Hepatocyte (in vitro differentiated cells): ENCODE results near the gene LARP1. TPM values are rescaled to one million over a fixed set of nuclear protein-coding genes. Genes with fewer than 3 reads are reported as not detected.

Source experiments
- DNase-seq: peaks from one replicate; pipeline ENCODE4 v3.0.0-alpha.2; 2016; ENCODE audit warnings: low spot score
- H2AFZ ChIP-seq: fragments of 200-600 bp; sonication (generic); 2 replicates; pipeline ENCODE4 v1.6.0; 2016; ENCODE audit warnings: antibody characterized with exemption, mild to moderate bottlenecking
- H3K27ac ChIP-seq: fragments of 200-600 bp; sonication (generic); 2 replicates; pipeline ENCODE4 v1.5.1; 2016; ENCODE audit warnings: mild to moderate bottlenecking
- H3K27me3 ChIP-seq: fragments of 200-600 bp; sonication (generic); 2 replicates; pipeline ENCODE4 v1.6.1; 2016
- H3K36me3 ChIP-seq: fragments of 200-600 bp; sonication (generic); replicated peaks from 2 replicates; pipeline ENCODE4 v1.5.1; 2016; ENCODE audit warnings: low read depth; ENCODE audit not compliant: insufficient read depth
- H3K4me1 ChIP-seq: fragments of 200-600 bp; sonication (generic); 2 replicates; pipeline ENCODE4 v1.5.1; 2016; ENCODE audit warnings: mild to moderate bottlenecking, moderate library complexity; ENCODE audit not compliant: insufficient read depth
- H3K4me2 ChIP-seq: fragments of 200-600 bp; sonication (generic); 2 replicates; pipeline ENCODE4 v1.6.0; 2016
- H3K4me3 ChIP-seq: fragments of 200-600 bp; sonication (generic); 2 replicates; pipeline ENCODE4 v1.5.1; 2016; ENCODE audit warnings: mild to moderate bottlenecking
- H3K79me2 ChIP-seq: fragments of 200-600 bp; sonication (generic); 2 replicates; pipeline ENCODE4 v1.6.0; 2017; ENCODE audit warnings: mild to moderate bottlenecking
- H3K9me2 ChIP-seq: fragments of 200-600 bp; sonication (generic); replicated peaks from 2 replicates; pipeline ENCODE4 v1.6.0; 2017; ENCODE audit warnings: mild to moderate bottlenecking; ENCODE audit not compliant: insufficient read depth
- H3K9me3 ChIP-seq: fragments of 200-600 bp; sonication (generic); 2 replicates; pipeline ENCODE4 v1.5.1; 2016; ENCODE audit warnings: low read depth, mild to moderate bottlenecking
- H4K20me1 ChIP-seq: fragments of 200-600 bp; sonication (generic); 2 replicates; pipeline ENCODE4 v1.6.0; 2016; ENCODE audit warnings: mild to moderate bottlenecking; ENCODE audit not compliant: insufficient read depth, poor library complexity, severe bottlenecking
- EZH2 ChIP-seq: fragments of 200-600 bp; sonication (generic); IDR thresholded peaks from 2 replicates; pipeline ENCODE4 v1.6.1; 2016; ENCODE audit warnings: antibody characterized with exemption, mild to moderate bottlenecking, borderline replicate concordance
- EZH2phosphoT487 ChIP-seq: fragments of 200-600 bp; sonication (generic); IDR thresholded peaks from one replicate; pipeline ENCODE4 v1.6.1; 2018; ENCODE audit warnings: antibody characterized with exemption, mild to moderate bottlenecking, low read depth, moderate library complexity; ENCODE audit not compliant: unreplicated experiment, severe bottlenecking
- WGBS: methylation state at CpG from one replicate; pipeline ENCODE4 v1.1.6; 2016; ENCODE audit warnings: low lambda C conversion rate; ENCODE audit errors: missing lambda C conversion rate; 5-methylcytosine and 5-hydroxymethylcytosine counted together
- polyA plus RNA-seq: library from polyadenylated mRNA; unstranded; fragments of >200 nt; fragmentation: Nextera tagmentation; extraction: Ambion mirVana; gene quantifications from 2 replicates; pipeline ENCODE4 v1.2.1, GENCODE V29; 2016
- total RNA-seq: library from RNA; depleted of rRNA; stranded (reverse); fragments of >200 nt; gene quantifications from 2 replicates; pipeline ENCODE4 v1.2.3, GENCODE V29; 2014
- TF ChIP-seq, protein P1 (sequence below): fragments of 200-600 bp; sonication (generic); IDR thresholded peaks from 2 replicates; pipeline ENCODE4 v1.5.1; 2016; ENCODE audit warnings: antibody characterized with exemption, mild to moderate bottlenecking; ENCODE audit not compliant: poor library complexity

Gene LARP1
- total and polyA plus RNA-seq, 2 experiments from 2014 or later: 62.9 to 75.0 TPM

DNA sequence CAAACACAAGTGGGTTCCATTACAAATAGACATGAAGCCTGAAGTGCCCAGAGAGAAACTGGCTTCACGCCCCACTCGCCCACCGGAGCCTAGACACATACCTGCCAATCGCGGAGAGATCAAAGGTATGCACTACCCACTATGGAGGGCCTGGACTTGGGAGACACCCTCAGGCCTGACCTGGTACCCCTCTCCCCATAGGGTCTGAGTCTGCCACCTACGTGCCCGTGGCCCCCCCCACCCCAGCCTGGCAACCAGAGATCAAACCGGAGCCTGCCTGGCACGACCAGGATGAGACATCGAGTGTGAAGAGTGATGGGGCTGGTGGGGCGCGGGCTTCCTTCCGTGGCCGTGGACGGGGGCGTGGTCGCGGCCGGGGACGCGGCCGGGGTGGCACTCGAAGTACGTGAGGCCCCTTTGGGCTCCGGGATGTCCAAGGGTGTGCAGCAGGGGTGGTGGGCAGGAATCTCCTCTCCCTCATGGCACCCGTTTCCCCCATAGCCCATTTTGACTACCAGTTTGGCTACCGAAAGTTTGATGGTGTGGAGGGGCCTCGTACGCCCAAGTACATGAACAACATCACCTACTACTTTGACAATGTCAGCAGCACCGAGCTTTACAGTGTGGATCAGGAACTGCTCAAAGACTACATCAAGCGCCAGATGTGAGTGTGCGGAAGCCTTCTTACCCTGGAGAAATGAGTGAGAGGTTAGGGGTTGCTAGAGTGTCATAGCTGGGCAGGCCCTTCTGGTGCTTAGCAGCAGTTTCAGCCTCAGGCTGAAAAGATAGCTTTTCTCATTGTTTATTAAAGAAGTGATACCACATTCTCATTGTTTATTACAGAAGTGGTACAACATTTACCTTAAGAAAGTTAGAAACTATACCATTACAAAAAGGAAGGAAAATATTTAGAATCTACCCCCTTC is 38.7 kb downstream of the LARP1 start:
- H3K4me1 ChIP-seq: peaks cover 21% of the 10 kb centered on the region
- peaks cover 29% of the 10 kb centered on the region for H4K20me1 ChIP-seq
- no peak for DNase-seq
- no peaks in the 10 kb centered on the region for H3K27me3 ChIP-seq
- WGBS: 89% methylated on average over 27 of the region's 32 CpGs
- H3K4me2 ChIP-seq: no peak overlapping the region
- H3K9me2 ChIP-seq: no peaks in the 10 kb centered on the region
- no peaks in the 10 kb centered on the region for H3K36me3 ChIP-seq
- peaks cover 57% of the 10 kb centered on the region for H3K79me2 ChIP-seq
- H3K27ac ChIP-seq: peak overlapping the region; percentile 79
- no peaks in the 10 kb centered on the region for H3K9me3 ChIP-seq
- TF ChIP-seq EZH2phosphoT487 (no peak), EZH2 (no peak)
- TF ChIP-seq, protein P1, sequence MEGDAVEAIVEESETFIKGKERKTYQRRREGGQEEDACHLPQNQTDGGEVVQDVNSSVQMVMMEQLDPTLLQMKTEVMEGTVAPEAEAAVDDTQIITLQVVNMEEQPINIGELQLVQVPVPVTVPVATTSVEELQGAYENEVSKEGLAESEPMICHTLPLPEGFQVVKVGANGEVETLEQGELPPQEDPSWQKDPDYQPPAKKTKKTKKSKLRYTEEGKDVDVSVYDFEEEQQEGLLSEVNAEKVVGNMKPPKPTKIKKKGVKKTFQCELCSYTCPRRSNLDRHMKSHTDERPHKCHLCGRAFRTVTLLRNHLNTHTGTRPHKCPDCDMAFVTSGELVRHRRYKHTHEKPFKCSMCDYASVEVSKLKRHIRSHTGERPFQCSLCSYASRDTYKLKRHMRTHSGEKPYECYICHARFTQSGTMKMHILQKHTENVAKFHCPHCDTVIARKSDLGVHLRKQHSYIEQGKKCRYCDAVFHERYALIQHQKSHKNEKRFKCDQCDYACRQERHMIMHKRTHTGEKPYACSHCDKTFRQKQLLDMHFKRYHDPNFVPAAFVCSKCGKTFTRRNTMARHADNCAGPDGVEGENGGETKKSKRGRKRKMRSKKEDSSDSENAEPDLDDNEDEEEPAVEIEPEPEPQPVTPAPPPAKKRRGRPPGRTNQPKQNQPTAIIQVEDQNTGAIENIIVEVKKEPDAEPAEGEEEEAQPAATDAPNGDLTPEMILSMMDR: no peak
- H2AFZ ChIP-seq: no peak overlapping the region
- no peak overlapping the region for H3K4me3 ChIP-seq

DNA sequence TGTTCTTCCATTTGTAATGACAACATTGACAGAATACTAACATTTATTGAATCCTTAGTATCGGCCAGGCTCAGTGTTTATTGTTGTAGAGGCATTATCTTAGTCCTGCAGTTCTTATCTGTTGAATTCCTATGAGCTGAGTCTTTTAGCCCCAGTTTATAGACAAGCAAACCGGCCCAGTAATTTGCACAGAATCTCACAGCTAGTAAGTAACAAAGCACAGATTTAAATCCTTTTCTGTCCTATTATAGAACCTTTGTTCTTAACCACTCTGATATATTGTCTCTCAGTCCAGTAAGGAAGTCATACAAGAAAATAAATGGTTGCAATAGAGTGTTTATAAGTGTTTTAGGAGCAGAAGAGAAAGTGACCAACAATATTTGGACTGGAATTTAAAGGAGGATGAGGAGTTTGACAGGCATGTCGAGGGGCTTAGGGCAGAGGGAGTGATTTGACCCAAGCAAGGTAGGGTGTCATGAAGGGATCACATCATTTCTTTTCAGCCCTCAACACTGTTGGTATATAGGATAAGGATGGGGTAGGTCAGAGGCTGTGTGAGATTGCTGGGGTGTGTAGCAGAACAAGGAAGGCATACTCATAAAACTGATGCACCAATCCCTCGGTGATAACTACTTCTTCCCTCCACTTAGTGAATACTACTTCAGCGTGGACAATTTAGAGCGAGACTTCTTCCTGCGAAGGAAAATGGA is 39.5 kb downstream of the LARP1 start:
- Histone ChIP-seq H3K9me2 (no peaks in the 10 kb centered on the region), H3K79me2 (peaks cover 57% of the 10 kb centered on the region), H4K20me1 (peaks cover 22% of the 10 kb centered on the region), H3K36me3 (no peaks in the 10 kb centered on the region), H3K27me3 (no peaks in the 10 kb centered on the region), H2AFZ (no peak overlapping the region), H3K27ac (peak overlapping the region; percentile 79), H3K9me3 (no peaks in the 10 kb centered on the region), H3K4me3 (no peak overlapping the region), H3K4me2 (peak overlapping the region; percentile 1), H3K4me1 (peaks cover 21% of the 10 kb centered on the region)
- TF ChIP-seq, protein P1: no peak
- TF ChIP-seq EZH2phosphoT487 (no peak), EZH2 (no peak)
- 39% methylated on average over 7 of the region's 7 CpGs for WGBS
- peak; percentile 52 for DNase-seq

DNA sequence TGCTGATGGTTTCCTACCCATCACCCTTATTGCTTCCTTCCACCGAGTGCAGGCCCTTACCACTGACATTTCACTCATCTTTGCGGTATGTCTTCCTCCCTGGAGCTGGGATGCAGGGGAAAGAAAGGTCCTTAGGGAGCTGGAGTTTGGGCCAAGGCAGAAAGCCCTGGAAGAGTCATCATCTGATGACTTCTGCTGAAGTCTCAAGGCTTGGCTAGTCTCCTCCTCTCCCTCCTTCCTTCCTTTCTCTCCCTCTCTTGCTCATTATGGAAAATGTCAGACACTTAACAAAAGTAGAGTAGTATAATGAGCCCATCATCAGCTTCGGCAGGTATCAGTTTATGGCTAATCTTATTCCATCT is 40.0 kb downstream of the LARP1 start:
- Histone ChIP-seq H3K4me3 (no peak overlapping the region), H4K20me1 (peaks cover 17% of the 10 kb centered on the region), H3K9me3 (no peaks in the 10 kb centered on the region), H3K9me2 (no peaks in the 10 kb centered on the region), H3K4me2 (peak overlapping the region; percentile 1), H3K79me2 (peaks cover 56% of the 10 kb centered on the region), H3K4me1 (peaks cover 21% of the 10 kb centered on the region), H3K36me3 (no peaks in the 10 kb centered on the region), H3K27ac (peak overlapping the region; percentile 79), H2AFZ (no peak overlapping the region), H3K27me3 (no peaks in the 10 kb centered on the region)
- WGBS: 72% methylated on average over 3 of the region's 3 CpGs
- no peak for TF ChIP-seq EZH2
- TF ChIP-seq EZH2phosphoT487: no peak
- TF ChIP-seq, protein P1: no peak
- DNase-seq: no peak
